ENCODE measurements around the gene RARRES2. TPM values are rescaled to one million over a fixed set of nuclear protein-coding genes. Genes with fewer than 3 reads are reported as not detected.

The RARRES2 gene
- total RNA-seq, 1 experiment from 2014 or later, result 60.9 TPM

GRCh38 chr7:150378115-150378852, 36.9 kb upstream of the RARRES2 start:
- H4K91ac ChIP-seq (ENCODE audit: insufficient read length, low read depth, low read length), result no peak overlapping the region
- H2BK5ac ChIP-seq (ENCODE audit: insufficient read length, low read length), result no peak overlapping the region
- H3K27ac Mint-ChIP-seq, result peak overlapping the region; percentile 93 to 95 (median 93)
- no peaks in the 10 kb centered on the region for H4K20me1 ChIP-seq (ENCODE audit: control insufficient read depth, insufficient read depth, insufficient read length)
- H3K9me3 Mint-ChIP-seq, result no peaks in the 10 kb centered on the region
- H3K27ac ChIP-seq (ENCODE audit: insufficient read length, low read depth, low read length), result no peak overlapping the region
- TF ChIP-seq CTCF (conservative IDR thresholded peaks at IDR 0.05), result peak; percentile 59; the same call in 2 of the 3 replicates
- H3K79me2 ChIP-seq (ENCODE audit: insufficient read depth, low read length), result peaks cover 9% of the 10 kb centered on the region; the same call in 1 of the 2 replicates
- H2AK5ac ChIP-seq (ENCODE audit: insufficient read length, low read length), result no peak overlapping the region
- no peak overlapping the region for H3T11ph ChIP-seq (ENCODE audit: low read length)
- peak; percentile 96 for DNase-seq
- H3K27me3 Mint-ChIP-seq (ENCODE audit: low read depth), result no peaks in the 10 kb centered on the region
- peaks cover 74 to 78% of the 10 kb centered on the region in 2 experiments for H3K4me1 Mint-ChIP-seq
- H3K56ac ChIP-seq (ENCODE audit: insufficient read length, low read depth, low read length), result no peak overlapping the region
- no CpG with 5 or more reads among the region's 32 CpGs for WGBS (ENCODE audit: extremely low coverage, insufficient read length, low lambda C conversion rate)
- H2BK15ac ChIP-seq (ENCODE audit: low read depth, low read length), result no peak overlapping the region
- no peak overlapping the region for H2BK20ac ChIP-seq (ENCODE audit: low read depth, low read length, poor library complexity, severe bottlenecking)
- H3K18ac ChIP-seq (ENCODE audit: insufficient read length, low read depth, low read length), result peak overlapping the region; percentile 8
- H3K4ac ChIP-seq (ENCODE audit: low read depth, low read length), result no peak overlapping the region; the same call in 1 of the 2 replicates
- H3K4me2 ChIP-seq (ENCODE audit: insufficient read depth, insufficient read length, low read length), result peak overlapping the region; percentile 42
- peak overlapping the region; percentile 2; the same call in 1 of the 2 replicates for H3K14ac ChIP-seq (ENCODE audit: insufficient read depth, low read length)
- peak overlapping the region; percentile 67 to 78 for H3K4me3 Mint-ChIP-seq
- no peak overlapping the region for H4K5ac ChIP-seq (ENCODE audit: insufficient read length, low read depth, low read length)
- no peaks in the 10 kb centered on the region for H3K9me3 ChIP-seq (ENCODE audit: control insufficient read depth, low read depth, low read length)
- H4K8ac ChIP-seq (replicated peaks; ENCODE audit: insufficient read length, low read depth, low read length), result no peak overlapping the region
- H3K23me2 ChIP-seq (ENCODE audit: insufficient read length, low read depth, low read length, poor library complexity, severe bottlenecking), result peaks cover 11% of the 10 kb centered on the region
- no peak overlapping the region for H2BK120ac ChIP-seq (ENCODE audit: low read depth, low read length, poor library complexity, severe bottlenecking)
- H3K79me1 ChIP-seq (ENCODE audit: insufficient read depth, low read depth, low read length, poor library complexity, severe bottlenecking), result no peaks in the 10 kb centered on the region
- peaks cover 20 to 23% (median 22%) of the 10 kb centered on the region in 3 experiments; a peak in 6 of 7 replicates for H3K36me3 Mint-ChIP-seq (ENCODE audit: insufficient read depth in 1 of 3, low read depth in 3 of 3)
- H2BK12ac ChIP-seq (ENCODE audit: insufficient read length, low read depth, low read length), result no peak overlapping the region
- peak overlapping the region; percentile 21 for H3K9ac ChIP-seq (ENCODE audit: extremely low read depth, insufficient read length, low read length)
- peaks cover 18% of the 10 kb centered on the region for H3K4me1 ChIP-seq (ENCODE audit: insufficient read depth, low read length)
- no peak overlapping the region for H2AFZ ChIP-seq (ENCODE audit: low read length)
- H3K27me3 ChIP-seq (ENCODE audit: insufficient read depth, low read length), result no peaks in the 10 kb centered on the region
- H3K23ac ChIP-seq (ENCODE audit: insufficient read length, low read depth, low read length), result no peak overlapping the region
